ENCODE results near the gene ALK.

DNA sequence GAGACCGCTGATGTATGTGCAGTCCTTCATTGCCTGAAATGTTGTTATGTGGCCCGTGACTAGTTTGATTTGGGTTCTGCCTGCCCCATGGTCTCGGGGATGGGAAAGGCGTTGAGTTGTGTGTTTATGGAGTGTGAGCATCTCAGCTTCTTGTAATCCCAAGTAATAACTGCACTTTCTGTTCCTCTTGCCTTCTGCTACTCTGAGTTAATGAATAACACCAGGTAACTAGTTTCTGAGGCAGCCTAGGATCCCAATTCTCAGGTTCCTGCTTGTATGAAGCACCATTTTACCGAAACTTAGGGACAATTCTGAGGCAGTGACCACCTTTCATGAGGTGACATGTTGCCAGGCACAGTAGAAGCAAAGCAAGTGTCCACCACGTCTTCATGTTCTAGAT lies 170.0 kb downstream of the ALK start:
- TF ChIP-seq, protein P1, sequence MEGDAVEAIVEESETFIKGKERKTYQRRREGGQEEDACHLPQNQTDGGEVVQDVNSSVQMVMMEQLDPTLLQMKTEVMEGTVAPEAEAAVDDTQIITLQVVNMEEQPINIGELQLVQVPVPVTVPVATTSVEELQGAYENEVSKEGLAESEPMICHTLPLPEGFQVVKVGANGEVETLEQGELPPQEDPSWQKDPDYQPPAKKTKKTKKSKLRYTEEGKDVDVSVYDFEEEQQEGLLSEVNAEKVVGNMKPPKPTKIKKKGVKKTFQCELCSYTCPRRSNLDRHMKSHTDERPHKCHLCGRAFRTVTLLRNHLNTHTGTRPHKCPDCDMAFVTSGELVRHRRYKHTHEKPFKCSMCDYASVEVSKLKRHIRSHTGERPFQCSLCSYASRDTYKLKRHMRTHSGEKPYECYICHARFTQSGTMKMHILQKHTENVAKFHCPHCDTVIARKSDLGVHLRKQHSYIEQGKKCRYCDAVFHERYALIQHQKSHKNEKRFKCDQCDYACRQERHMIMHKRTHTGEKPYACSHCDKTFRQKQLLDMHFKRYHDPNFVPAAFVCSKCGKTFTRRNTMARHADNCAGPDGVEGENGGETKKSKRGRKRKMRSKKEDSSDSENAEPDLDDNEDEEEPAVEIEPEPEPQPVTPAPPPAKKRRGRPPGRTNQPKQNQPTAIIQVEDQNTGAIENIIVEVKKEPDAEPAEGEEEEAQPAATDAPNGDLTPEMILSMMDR (IDR thresholded peaks at IDR 0.05) = no peak
- TF ChIP-seq POLR2AphosphoS5 (IDR thresholded peaks at IDR 0.05) (no peak), POLR2A (IDR thresholded peaks at IDR 0.05) (no peak)
